Transverse colon (tissue), 4 donors: Measurements from ENCODE around the gene VPS4A. TPM values are rescaled to one million over a fixed set of nuclear protein-coding genes. Genes with fewer than 3 reads are reported as not detected.

ENCODE experiments used
- DNase-seq: peaks from one replicate; pipeline ENCODE4 v3.0.0-alpha.2; 2019
- H3K27ac ChIP-seq, 4 donors: fragments of 200-600 bp; sonication (generic); 2 replicates each; pipeline ENCODE4 v1.5.1; 2016 to 2018; ENCODE audit warnings: inconsistent platforms in 4 of 4
- H3K27me3 ChIP-seq: fragments of 200-600 bp; sonication (generic); 2 replicates; pipeline ENCODE4 v1.5.1; 2017; ENCODE audit warnings: inconsistent platforms
- H3K36me3 ChIP-seq, 4 donors: fragments of 200-600 bp; sonication (generic); 2 replicates each; pipeline ENCODE4 v1.5.1; 2017 to 2019; ENCODE audit warnings: inconsistent platforms in 4 of 4
- H3K4me1 ChIP-seq, 4 donors: fragments of 200-600 bp; sonication (generic); 2 replicates each; pipeline ENCODE4 v1.5.1; 2017 to 2020; ENCODE audit warnings: inconsistent platforms in 4 of 4
- H3K4me3 ChIP-seq, 4 donors: fragments of 200-600 bp; sonication (generic); 1 replicate in 1 of 4; 2 replicates in 3 of 4; pipeline versions ENCODE4 v1.5.1 to v1.6.1; 2017 to 2019; ENCODE audit warnings: inconsistent platforms in 4 of 4
- H3K9me3 ChIP-seq, 2 donors: fragments of 200-600 bp; sonication (generic); 2 replicates each; pipeline ENCODE4 v1.5.1; 2017 to 2019; ENCODE audit warnings: inconsistent platforms in 2 of 2
- EP300 ChIP-seq: sonication (generic); formaldehyde crosslinking; IDR thresholded peaks from one replicate; pipeline ENCODE4 v1.6.1; 2017; ENCODE audit warnings: antibody characterized with exemption, low read depth
- POLR2A ChIP-seq: fragments of 450-650 bp; IDR thresholded peaks from one replicate; pipeline ENCODE4 v1.6.1; 2016; ENCODE audit warnings: antibody characterized with exemption, mild to moderate bottlenecking, moderate library complexity
- POLR2AphosphoS5 ChIP-seq, 3 donors: sonication (generic); formaldehyde crosslinking; IDR thresholded peaks; one replicate each; pipeline ENCODE4 v1.6.1; 2016; ENCODE audit warnings: antibody characterized with exemption in 3 of 3
- WGBS, 2 donors: methylation state at CpG; one replicate each; pipeline ENCODE4 v1.1.5; 2018; ENCODE audit warnings: low coverage in 1 of 2; 5-methylcytosine and 5-hydroxymethylcytosine counted together
- in situ Hi-C, 4 donors: fragments of 200-750 bp; cut with MboI; loops; one replicate each; pipeline versions ENCODE4 v1.15.0 to v1.15.1; 2017; ENCODE audit warnings: low sequenced_read_pairs in 3 of 4, low pct_ligation_motif_present in 1 of 4, low pct_unique_long_range_greater_than_20kb in 1 of 4
- intact Hi-C: fragments of 100-400 bp; cut with DNase I; formaldehyde crosslinking; loops from one replicate; pipeline ENCODE4 v1.15.1; 2023; ENCODE audit warnings: low total_unique reads
- total RNA-seq, 4 donors: library from RNA; depleted of rRNA; stranded (reverse); fragments of >200 nt; gene quantifications; one replicate each; pipeline ENCODE4 v1.1.0, GENCODE V29; 2016
- TF ChIP-seq, protein P1 (sequence below), 5 experiments: fragments of 200-600 bp in 3 of 5; fragments of 450-650 bp in 2 of 5; sonication (generic) in 3 of 5; IDR thresholded peaks; 1 replicate in 2 of 5; 2 replicates in 3 of 5; pipeline ENCODE4 v1.5.1; 2016 to 2017; ENCODE audit warnings: antibody characterized with exemption in 5 of 5, inconsistent platforms in 3 of 5, mild to moderate bottlenecking in 2 of 5, moderate library complexity in 1 of 5

The VPS4A gene
- total RNA-seq, 4 donors from 2014 or later, result 11.9 to 151 (median 42.7) TPM

DNA sequence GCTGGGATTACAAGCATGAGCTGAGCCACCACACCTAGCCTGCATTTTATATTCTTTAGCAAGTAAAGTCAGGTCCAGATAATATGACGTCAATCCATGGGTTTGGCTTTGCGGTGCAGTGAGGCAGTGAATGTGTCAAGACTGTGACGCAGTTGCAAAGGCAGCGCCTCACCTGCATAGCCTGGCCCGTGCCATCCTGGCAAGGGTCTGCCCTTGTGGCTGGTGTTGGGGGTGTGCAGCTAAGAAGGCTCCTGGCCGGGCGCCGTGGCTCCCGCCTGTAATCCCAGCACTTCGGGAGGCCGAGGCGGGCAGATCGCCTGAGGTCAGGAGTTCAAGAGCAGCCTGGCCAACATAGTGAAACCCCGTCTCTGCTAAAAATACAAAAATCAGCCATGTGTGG is 12.3 kb downstream of the VPS4A start:
- no peaks in the 10 kb centered on the region for H3K27me3 ChIP-seq
- peaks cover 0 to 49% (median 27%) of the 10 kb centered on the region in 4 donors for H3K36me3 ChIP-seq
- peaks cover 3 to 38% (median 29%) of the 10 kb centered on the region in 4 donors for H3K4me1 ChIP-seq
- TF ChIP-seq EP300 (no peak), POLR2AphosphoS5 (IDR thresholded peaks at IDR 0.05) (no peak), POLR2A (no peak)
- TF ChIP-seq, protein P1, sequence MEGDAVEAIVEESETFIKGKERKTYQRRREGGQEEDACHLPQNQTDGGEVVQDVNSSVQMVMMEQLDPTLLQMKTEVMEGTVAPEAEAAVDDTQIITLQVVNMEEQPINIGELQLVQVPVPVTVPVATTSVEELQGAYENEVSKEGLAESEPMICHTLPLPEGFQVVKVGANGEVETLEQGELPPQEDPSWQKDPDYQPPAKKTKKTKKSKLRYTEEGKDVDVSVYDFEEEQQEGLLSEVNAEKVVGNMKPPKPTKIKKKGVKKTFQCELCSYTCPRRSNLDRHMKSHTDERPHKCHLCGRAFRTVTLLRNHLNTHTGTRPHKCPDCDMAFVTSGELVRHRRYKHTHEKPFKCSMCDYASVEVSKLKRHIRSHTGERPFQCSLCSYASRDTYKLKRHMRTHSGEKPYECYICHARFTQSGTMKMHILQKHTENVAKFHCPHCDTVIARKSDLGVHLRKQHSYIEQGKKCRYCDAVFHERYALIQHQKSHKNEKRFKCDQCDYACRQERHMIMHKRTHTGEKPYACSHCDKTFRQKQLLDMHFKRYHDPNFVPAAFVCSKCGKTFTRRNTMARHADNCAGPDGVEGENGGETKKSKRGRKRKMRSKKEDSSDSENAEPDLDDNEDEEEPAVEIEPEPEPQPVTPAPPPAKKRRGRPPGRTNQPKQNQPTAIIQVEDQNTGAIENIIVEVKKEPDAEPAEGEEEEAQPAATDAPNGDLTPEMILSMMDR (IDR thresholded peaks at IDR 0.05), result no peak
- no peak overlapping the region for H3K27ac ChIP-seq
- no peak for DNase-seq
- WGBS, 2 donors, result 89% methylated on average over 14 of the region's 14 CpGs; no CpG with 5 or more reads in 1 of the 2 donors
- in situ Hi-C loops (no loop called here), intact Hi-C loops (no loop called here)
- no peaks in the 10 kb centered on the region for H3K9me3 ChIP-seq
- no peak overlapping the region for H3K4me3 ChIP-seq

DNA sequence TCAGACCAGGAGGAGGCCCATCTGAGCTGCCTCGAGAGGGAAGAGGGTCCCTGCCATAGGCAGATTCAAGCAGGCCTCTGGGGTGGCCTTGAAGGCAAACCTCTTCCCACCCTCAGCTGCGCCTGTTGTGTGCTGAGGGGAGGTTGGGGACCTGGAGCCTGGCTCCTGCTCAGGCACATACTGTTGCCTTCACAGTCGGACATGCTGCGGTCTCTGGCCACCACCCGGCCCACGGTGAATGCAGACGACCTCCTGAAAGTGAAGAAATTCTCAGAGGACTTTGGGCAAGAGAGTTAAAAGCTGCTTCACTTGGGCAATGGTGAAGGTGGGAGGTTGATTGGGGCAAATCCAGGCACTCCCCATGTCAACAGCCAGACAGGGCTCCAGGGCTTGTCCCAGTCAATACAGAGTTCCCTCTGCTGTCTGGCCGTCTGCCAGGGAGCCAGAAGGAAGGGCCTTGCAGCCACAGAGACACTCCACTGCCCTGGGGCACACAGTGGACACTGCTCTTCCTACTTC is 12.9 kb downstream of the VPS4A start:
- intact Hi-C loops, result no loop called here
- in situ Hi-C loops, result no loop called here
- no peaks in the 10 kb centered on the region for H3K27me3 ChIP-seq
- WGBS, 2 donors, result 76 to 80% methylated on average over 1 to 8 of the region's 8 CpGs
- peaks cover 10 to 44% (median 34%) of the 10 kb centered on the region in 4 donors for H3K4me1 ChIP-seq
- TF ChIP-seq, protein P1 (IDR thresholded peaks at IDR 0.05), result no peak
- TF ChIP-seq POLR2AphosphoS5 (IDR thresholded peaks at IDR 0.05), result no peak
- no peak for TF ChIP-seq POLR2A
- TF ChIP-seq EP300, result no peak
- H3K36me3 ChIP-seq, result peaks cover 0 to 44% (median 24%) of the 10 kb centered on the region in 4 donors
- no peak overlapping the region for H3K4me3 ChIP-seq
- peak; percentile 65 for DNase-seq
- H3K9me3 ChIP-seq, result no peaks in the 10 kb centered on the region
- H3K27ac ChIP-seq, result peak overlapping the region in 1 of 4 donors; percentile 30

DNA sequence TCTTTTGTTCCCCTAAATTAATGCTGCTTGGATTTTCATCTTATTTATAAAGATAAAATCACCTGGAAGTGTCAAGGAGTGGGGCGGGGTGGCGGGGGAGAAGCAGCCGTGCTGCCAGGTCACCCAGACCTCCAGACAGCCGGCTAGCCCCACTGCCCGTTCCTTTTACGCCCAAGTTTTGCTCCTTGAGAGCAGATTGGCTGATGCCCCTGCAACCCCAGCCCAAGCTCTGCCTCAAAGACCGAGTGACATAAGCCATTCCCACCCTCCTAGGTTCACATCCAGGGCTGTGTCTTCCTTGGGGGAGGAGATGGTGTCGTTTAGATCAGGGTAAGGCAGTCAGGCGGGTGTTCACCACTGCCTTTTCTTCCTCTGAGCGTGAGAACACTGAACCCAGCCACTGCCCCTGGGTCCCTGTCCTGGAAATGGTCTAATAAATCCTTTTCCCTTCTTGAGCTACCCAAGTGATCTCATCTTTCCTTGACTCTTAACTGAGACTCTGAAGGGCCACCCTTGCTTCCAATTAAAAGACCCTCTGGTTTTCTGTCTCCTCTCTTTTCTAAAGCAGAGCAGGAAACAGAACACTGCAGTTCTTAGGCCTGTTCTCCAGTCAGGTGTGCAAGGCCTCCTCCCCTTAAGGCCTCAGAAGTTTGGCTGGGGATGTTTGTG is 13.6 kb downstream of the VPS4A start:
- no peak overlapping the region for H3K4me3 ChIP-seq
- no peaks in the 10 kb centered on the region for H3K9me3 ChIP-seq
- no peak for DNase-seq
- no peak overlapping the region for H3K27ac ChIP-seq
- WGBS, 2 donors, result 82% methylated on average over 10 of the region's 10 CpGs; no CpG with 5 or more reads in 1 of the 2 donors
- in situ Hi-C loops (no loop called here), intact Hi-C loops (no loop called here)
- no peaks in the 10 kb centered on the region for H3K27me3 ChIP-seq
- no peak for TF ChIP-seq EP300
- H3K4me1 ChIP-seq, result peaks cover 15 to 51% (median 41%) of the 10 kb centered on the region in 4 donors
- peaks cover 0 to 37% (median 18%) of the 10 kb centered on the region in 4 donors for H3K36me3 ChIP-seq

DNA sequence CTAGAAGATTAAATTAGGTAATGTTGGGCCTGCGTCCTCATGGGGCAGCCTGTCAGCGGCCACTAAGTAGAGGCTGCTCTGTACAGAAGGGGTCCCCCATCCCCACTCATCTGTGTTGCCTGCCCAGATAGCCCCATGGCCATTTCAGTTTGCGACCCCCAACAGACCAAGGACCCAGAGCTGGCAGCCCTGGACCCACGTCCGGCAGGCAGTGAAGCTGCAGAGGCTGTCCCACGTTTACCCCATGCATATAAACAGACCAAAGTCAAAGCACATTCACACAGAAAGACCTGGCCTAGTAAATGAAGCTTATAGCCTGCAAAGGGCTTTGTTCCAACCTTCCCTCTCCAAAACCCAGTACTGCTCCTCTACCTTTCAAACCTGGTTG is 14.6 kb downstream of the VPS4A start:
- DNase-seq, result no peak
- H3K27ac ChIP-seq, result peak overlapping the region; percentile 27 to 55 (median 38)

More for the DNA sequence above, 14.6 kb downstream of the VPS4A start:
- Histone ChIP-seq H3K36me3 (peaks cover 0 to 26% (median 13%) of the 10 kb centered on the region in 4 donors), H3K27me3 (no peaks in the 10 kb centered on the region), H3K9me3 (no peaks in the 10 kb centered on the region), H3K4me1 (peaks cover 15 to 51% (median 43%) of the 10 kb centered on the region in 4 donors), H3K4me3 (no peak overlapping the region)
- intact Hi-C loops, result no loop called here
- 75% methylated on average over 5 of the region's 6 CpGs; no CpG with 5 or more reads in 1 of the 2 donors for WGBS, 2 donors
- TF ChIP-seq POLR2A (no peak), EP300 (no peak), POLR2AphosphoS5 (IDR thresholded peaks at IDR 0.05) (no peak)
- TF ChIP-seq, protein P1 (IDR thresholded peaks at IDR 0.05), result no peak
- in situ Hi-C loops, result no loop called here
